HG02852 (cell line): Measurements from ENCODE around the gene VPS13D.
"Not testable (repeated sequence)": the region's sequence is repeated elsewhere in the genome, so short reads cannot be mapped to it uniquely, and the experiment has no call there.

ENCODE experiments used
- ATAC-seq: cut with Tn5 transposase; IDR thresholded peaks from one replicate; pipeline ENCODE4 v1.9.1; 2021; ENCODE audit warnings: mild to moderate bottlenecking, moderate library complexity; ENCODE audit not compliant: unreplicated experiment

Gene VPS13D

GRCh38 chr1:12444329-12444841, 214.6 kb downstream of the VPS13D start:
- no peak for ATAC-seq

- ATAC-seq = no peak
These were observed 215.4 kb downstream of the VPS13D start for GRCh38 chr1:12445257-12445656.

GRCh38 chr1:12446593-12446992, 216.8 kb downstream of the VPS13D start:
- ATAC-seq = no peak

- ATAC-seq = no peak
These were observed 217.5 kb downstream of the VPS13D start for GRCh38 chr1:12447307-12447706.

GRCh38 chr1:12447849-12448312, 218.1 kb downstream of the VPS13D start:
- ATAC-seq = no peak

GRCh38 chr1:12448746-12449177, 218.9 kb downstream of the VPS13D start:
- no peak for ATAC-seq

GRCh38 chr1:12450090-12450755, 220.4 kb downstream of the VPS13D start:
- no peak for ATAC-seq

GRCh38 chr1:12450756-12451559, 221.1 kb downstream of the VPS13D start:
- ATAC-seq = no peak

- ATAC-seq = no peak
These were observed 221.7 kb downstream of the VPS13D start for GRCh38 chr1:12451560-12451900.

GRCh38 chr1:12452262-12452661, 222.4 kb downstream of the VPS13D start:
- no peak for ATAC-seq

- no peak for ATAC-seq
These were observed 223.8 kb downstream of the VPS13D start for GRCh38 chr1:12453400-12454343.

GRCh38 chr1:12454406-12455391, 224.9 kb downstream of the VPS13D start:
- no peak for ATAC-seq

GRCh38 chr1:12456081-12456480, 226.3 kb downstream of the VPS13D start:
- ATAC-seq = not testable (repeated sequence)

GRCh38 chr1:12456979-12457378, 227.1 kb downstream of the VPS13D start:
- no peak for ATAC-seq

- no peak for ATAC-seq
These were observed 227.9 kb downstream of the VPS13D start for GRCh38 chr1:12457771-12458170.

GRCh38 chr1:12458571-12458970, 228.7 kb downstream of the VPS13D start:
- ATAC-seq = no peak

GRCh38 chr1:12460121-12460520, 230.3 kb downstream of the VPS13D start:
- no peak for ATAC-seq

- no peak for ATAC-seq
These were observed 231.2 kb downstream of the VPS13D start for GRCh38 chr1:12460911-12461621.

- ATAC-seq = no peak
These were observed 231.9 kb downstream of the VPS13D start for GRCh38 chr1:12461754-12462153.
